ENCODE results near the gene HDAC1. TPM values are rescaled to one million over a fixed set of nuclear protein-coding genes. Genes with fewer than 3 reads are reported as not detected.

The HDAC1 gene
- total and polyA plus RNA-seq, 2 of the 4 experiments (the other 2 are of a cell fraction) = 95.5 to 139 TPM

GRCh38 chr1:32327204-32327603 is 35.3 kb downstream of the HDAC1 start:
- Histone ChIP-seq H3K4me1 (ENCODE audit: control insufficient read depth, insufficient read depth, low read length) (no peaks in the 10 kb centered on the region), H3K23ac (ENCODE audit: low read depth, low read length) (no peak overlapping the region), H3K36me3 (ENCODE audit: control insufficient read depth, insufficient read depth, low read length) (peaks cover 59% of the 10 kb centered on the region), H3K9me3 (ENCODE audit: control insufficient read depth, insufficient read depth, low read length) (no peaks in the 10 kb centered on the region), H4K20me1 (ENCODE audit: insufficient read depth, low read length) (peaks cover 3% of the 10 kb centered on the region), H2BK5ac (ENCODE audit: low read depth, low read length, poor library complexity, severe bottlenecking) (no peak overlapping the region), H3K9me1 (ENCODE audit: insufficient read depth, low read length) (peaks cover 16% of the 10 kb centered on the region; the same call in 1 of the 2 replicates), H3K14ac (replicated peaks; ENCODE audit: low read depth, low read length) (no peak overlapping the region), H3K9ac (ENCODE audit: low read depth, low read length) (no peak overlapping the region), H2AFZ (replicated peaks; ENCODE audit: low read length, poor library complexity) (no peak overlapping the region), H3K79me1 (ENCODE audit: low read depth in 1 of 2, low read length in 2 of 2) (peaks cover 10 to 72% of the 10 kb centered on the region in 2 experiments; a peak in 3 of 4 replicates), H2AK9ac (replicated peaks; ENCODE audit: low read depth, low read length, poor library complexity) (no peak overlapping the region), H3K27ac (ENCODE audit: insufficient read depth, low read length) (no peak overlapping the region), H2AK5ac (ENCODE audit: low read depth, low read length) (no peak overlapping the region), H3K56ac (ENCODE audit: extremely low read depth, insufficient read depth, low read length) (no peak overlapping the region), H2BK120ac (ENCODE audit: low read depth, low read length) (no peak overlapping the region), H4K91ac (ENCODE audit: insufficient read depth, low read depth, low read length) (no peak overlapping the region), H2BK15ac (ENCODE audit: low read depth, low read length) (no peak overlapping the region), H4K8ac (ENCODE audit: low read depth in 2 of 2, low read length in 2 of 2) (no peak overlapping the region), H4K5ac (ENCODE audit: low read depth, low read length) (no peak overlapping the region), H3K27me3 (ENCODE audit: control insufficient read depth, insufficient read depth, low read length) (no peaks in the 10 kb centered on the region), H3K4me3 (ENCODE audit: insufficient read depth, low read depth, low read length) (no peak overlapping the region), H3K4me2 (ENCODE audit: low read depth, low read length) (no peak overlapping the region), H3K18ac (ENCODE audit: low read depth, low read length) (no peak overlapping the region), H3K4ac (ENCODE audit: low read depth, low read length) (no peak overlapping the region), H2BK20ac (ENCODE audit: low read depth, low read length) (no peak overlapping the region)
- ATAC-seq (ENCODE audit: low read depth) (no peak), DNase-seq (no peak)
- ChIA-PET CTCF (no interaction called here), POLR2A (ENCODE audit: unreplicated experiment) (no interaction called here)
- no peak for TF ChIP-seq MAFK (IDR thresholded peaks at IDR 0.05; ENCODE audit: low read depth, low read length)
- TF ChIP-seq BHLHE40 (IDR thresholded peaks at IDR 0.05; ENCODE audit: low read depth, low read length) = no peak
- no peak for TF ChIP-seq CEBPB (IDR thresholded peaks at IDR 0.05; ENCODE audit: low read depth, low read length)
- no peak for TF ChIP-seq CHD1 (IDR thresholded peaks at IDR 0.05; ENCODE audit: low read depth, low read length)
- TF ChIP-seq RCOR1 (IDR thresholded peaks at IDR 0.05; ENCODE audit: insufficient replicate concordance, low read length) = no peak
- no peak for TF ChIP-seq SMC3 (IDR thresholded peaks at IDR 0.05; ENCODE audit: low read depth, low read length)
- no peak for TF ChIP-seq NFE2L2 (IDR thresholded peaks at IDR 0.05; ENCODE audit: low read depth, low read length)
- no peak for TF ChIP-seq ELK1 (IDR thresholded peaks at IDR 0.05; ENCODE audit: borderline replicate concordance, low read depth, low read length)
- TF ChIP-seq CTCF (conservative IDR thresholded peaks at IDR 0.05; ENCODE audit: low read depth, low read length) = no peak
- TF ChIP-seq RFX5 (IDR thresholded peaks at IDR 0.05; ENCODE audit: low read depth, low read length) = no peak
- TF ChIP-seq RAD21 (IDR thresholded peaks at IDR 0.05; ENCODE audit: low read length) = no peak
- WGBS, 2 experiments (ENCODE audit: extremely low coverage in 2 of 2, insufficient read length in 1 of 2) = 86% methylated on average over 1 of the region's 11 CpGs; no CpG with 5 or more reads in 1 of the 2 experiments
- intact Hi-C loops (cut with micrococcal nuclease) = no loop called here
- dilution Hi-C loops (cut with HindIII; ENCODE audit: low sequenced_read_pairs, unreplicated experiment) = no loop called here
- in situ Hi-C loops (cut with MboI; ENCODE audit: low sequenced_read_pairs) = loop anchor here (10.0 kb wide), 1 partner anchor 112 kb away; no protein-coding TSS in a partner anchor
- BruUV-seq (replicated peaks) = no TSS peak

All from IMR-90 (cell line).